Neural cell (in vitro differentiated cells): Measurements from ENCODE around the gene MAML2. TPM values are rescaled to one million over a fixed set of nuclear protein-coding genes. Genes with fewer than 3 reads are reported as not detected.

ENCODE experiments used
- H2AFZ ChIP-seq: fragments of 200-600, 300-800 bp; sonication (generic), shearing (Covaris generic); 2 replicates; pipeline ENCODE4 v1.6.0; 2014; ENCODE audit warnings: low read depth, mild to moderate bottlenecking, antibody characterized with exemption, low read length, moderate library complexity
- H3F3A ChIP-seq: fragments of 200-600 bp; shearing (Covaris generic); 2 replicates; pipeline ENCODE4 v1.6.1; 2016; ENCODE audit warnings: mild to moderate bottlenecking, moderate library complexity, mixed read lengths, antibody characterized with exemption, low read length; ENCODE audit not compliant: insufficient read depth, poor library complexity, severe bottlenecking
- H3K27ac ChIP-seq: fragments of 200-600, 300-800 bp; sonication (generic), shearing (Covaris generic); 2 replicates; pipeline ENCODE4 v1.5.1; 2014; ENCODE audit warnings: mild to moderate bottlenecking, low read length, moderate library complexity
- H3K27me3 ChIP-seq: fragments of 300-800, 200-600 bp; sonication (generic), shearing (Covaris generic); 2 replicates; pipeline ENCODE4 v1.6.0; 2014; ENCODE audit warnings: mild to moderate bottlenecking, low read depth, low read length, moderate library complexity; ENCODE audit not compliant: insufficient read depth
- H3K36me3 ChIP-seq: fragments of 300-800, 200-600 bp; sonication (generic), shearing (Covaris generic); 2 replicates; pipeline ENCODE4 v1.5.1; 2014; ENCODE audit warnings: mild to moderate bottlenecking, antibody characterized with exemption, low read length, moderate library complexity; ENCODE audit not compliant: insufficient read depth
- H3K4me2 ChIP-seq: fragments of 300-800, 200-600 bp; sonication (generic), shearing (Covaris generic); 2 replicates; pipeline ENCODE4 v1.6.0; 2014; ENCODE audit warnings: mild to moderate bottlenecking, low read length
- H3K4me3 ChIP-seq: fragments of 300-800, 200-600 bp; sonication (generic), shearing (Covaris generic); 2 replicates; pipeline ENCODE4 v1.5.1; 2014; ENCODE audit warnings: mild to moderate bottlenecking, low read length, moderate library complexity
- H3K79me2 ChIP-seq: fragments of 200-600 bp; shearing (Covaris generic); replicated peaks from 2 replicates; pipeline ENCODE4 v1.6.0; 2014; ENCODE audit warnings: mild to moderate bottlenecking, low read length, moderate library complexity; ENCODE audit not compliant: insufficient read depth
- H3K9ac ChIP-seq: fragments of 300-800, 200-600 bp; sonication (generic), shearing (Covaris generic); 2 replicates; pipeline ENCODE4 v1.6.1; 2016; ENCODE audit warnings: mild to moderate bottlenecking, low read length, mixed read lengths
- H3K9me2 ChIP-seq: fragments of 200-600 bp; shearing (Covaris generic); 2 replicates; pipeline ENCODE4 v1.6.1; 2016; ENCODE audit warnings: mild to moderate bottlenecking, low read length, mixed read lengths; ENCODE audit not compliant: insufficient read depth
- H3K9me3 ChIP-seq: fragments of 200-600, 300-800 bp; sonication (generic), shearing (Covaris generic); 2 replicates; pipeline ENCODE4 v1.6.1; 2016; ENCODE audit warnings: mild to moderate bottlenecking, mixed run types, low read length, moderate library complexity, mixed read lengths
- H4K20me1 ChIP-seq: fragments of 200-600 bp; shearing (Covaris generic); 2 replicates; pipeline ENCODE4 v1.6.1; 2016; ENCODE audit warnings: mild to moderate bottlenecking, mixed run types; ENCODE audit not compliant: insufficient read depth
- EZH2 ChIP-seq: fragments of 200-600, 300-800 bp; shearing (Covaris generic), sonication (generic); IDR thresholded peaks from 2 replicates; pipeline ENCODE4 v1.6.1; 2014; ENCODE audit warnings: antibody characterized with exemption, low read length, borderline replicate concordance, mild to moderate bottlenecking; ENCODE audit not compliant: insufficient read depth, poor library complexity, severe bottlenecking
- MXI1 ChIP-seq: fragments of 450-650 bp; conservative IDR thresholded peaks from 2 replicates; pipeline ENCODE4 v1.6.1; 2014; ENCODE audit warnings: antibody characterized with exemption, mild to moderate bottlenecking; ENCODE audit not compliant: poor library complexity, severe bottlenecking
- POLR2AphosphoS5 ChIP-seq: IDR thresholded peaks from 2 replicates; pipeline ENCODE4 v1.6.1; 2012
- RAD21 ChIP-seq: fragments of 450-650 bp; conservative IDR thresholded peaks from 2 replicates; pipeline ENCODE4 v1.6.1; 2014; ENCODE audit warnings: antibody characterized with exemption, mild to moderate bottlenecking, moderate library complexity
- TAF1 ChIP-seq: IDR thresholded peaks from 2 replicates; pipeline ENCODE4 v1.6.1; 2012; ENCODE audit warnings: low read depth
- polyA plus RNA-seq: library from polyadenylated mRNA; depleted of rRNA; stranded (reverse); fragments of >200 nt; gene quantifications from 2 replicates; pipeline ENCODE4 v1.2.3, GENCODE V29; 2014
- TF ChIP-seq, protein P1 (sequence below): IDR thresholded peaks from 2 replicates; pipeline ENCODE4 v1.6.1; 2012; ENCODE audit warnings: borderline replicate concordance
- TF ChIP-seq, protein P2 (sequence below): fragments of 450-650 bp; IDR thresholded peaks from 2 replicates; pipeline ENCODE4 v1.5.1; 2014; ENCODE audit warnings: antibody characterized with exemption, mild to moderate bottlenecking, moderate library complexity; ENCODE audit not compliant: poor library complexity, severe bottlenecking

Gene MAML2
- polyA plus RNA-seq, 1 donor from 2014 or later = 3.6 TPM

DNA sequence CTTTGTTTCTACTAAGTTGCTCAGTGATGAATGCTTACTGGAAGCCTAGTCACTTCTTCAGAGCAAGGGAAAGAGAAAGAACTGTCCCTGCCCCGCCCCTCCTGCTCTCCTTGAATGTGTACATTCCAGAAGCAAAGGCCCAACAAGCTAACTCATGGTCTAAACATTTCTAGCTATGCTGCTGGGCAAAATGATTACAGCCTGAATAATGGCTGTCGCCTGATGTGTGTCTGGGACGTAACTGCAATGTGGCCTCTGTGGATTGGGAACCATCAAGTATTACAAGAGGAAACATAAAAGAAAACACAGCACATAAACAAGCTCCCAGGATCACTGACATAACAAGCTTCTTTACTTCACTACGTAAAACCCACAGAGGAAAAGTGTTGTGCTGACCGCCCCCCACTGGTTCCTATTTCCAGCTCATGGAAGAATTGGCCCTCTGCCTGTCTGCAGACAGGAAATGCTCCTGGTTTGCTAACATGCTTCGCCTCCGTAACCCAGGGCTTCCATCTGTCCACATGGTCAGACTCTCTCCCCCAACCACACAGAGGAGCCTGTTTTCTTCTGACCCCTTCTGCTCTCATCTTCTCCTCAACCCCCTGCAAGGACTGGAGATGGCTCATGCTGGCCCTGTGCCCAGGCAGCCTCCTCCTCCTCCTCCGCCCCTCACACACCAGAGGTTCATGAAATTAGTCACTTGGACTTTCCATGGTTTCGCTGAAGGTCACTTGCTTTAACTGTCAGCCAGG is 187.2 kb downstream of the MAML2 start:
- TF ChIP-seq RAD21 = no peak
- no peak for TF ChIP-seq TAF1
- TF ChIP-seq POLR2AphosphoS5 = no peak
- TF ChIP-seq, protein P1, sequence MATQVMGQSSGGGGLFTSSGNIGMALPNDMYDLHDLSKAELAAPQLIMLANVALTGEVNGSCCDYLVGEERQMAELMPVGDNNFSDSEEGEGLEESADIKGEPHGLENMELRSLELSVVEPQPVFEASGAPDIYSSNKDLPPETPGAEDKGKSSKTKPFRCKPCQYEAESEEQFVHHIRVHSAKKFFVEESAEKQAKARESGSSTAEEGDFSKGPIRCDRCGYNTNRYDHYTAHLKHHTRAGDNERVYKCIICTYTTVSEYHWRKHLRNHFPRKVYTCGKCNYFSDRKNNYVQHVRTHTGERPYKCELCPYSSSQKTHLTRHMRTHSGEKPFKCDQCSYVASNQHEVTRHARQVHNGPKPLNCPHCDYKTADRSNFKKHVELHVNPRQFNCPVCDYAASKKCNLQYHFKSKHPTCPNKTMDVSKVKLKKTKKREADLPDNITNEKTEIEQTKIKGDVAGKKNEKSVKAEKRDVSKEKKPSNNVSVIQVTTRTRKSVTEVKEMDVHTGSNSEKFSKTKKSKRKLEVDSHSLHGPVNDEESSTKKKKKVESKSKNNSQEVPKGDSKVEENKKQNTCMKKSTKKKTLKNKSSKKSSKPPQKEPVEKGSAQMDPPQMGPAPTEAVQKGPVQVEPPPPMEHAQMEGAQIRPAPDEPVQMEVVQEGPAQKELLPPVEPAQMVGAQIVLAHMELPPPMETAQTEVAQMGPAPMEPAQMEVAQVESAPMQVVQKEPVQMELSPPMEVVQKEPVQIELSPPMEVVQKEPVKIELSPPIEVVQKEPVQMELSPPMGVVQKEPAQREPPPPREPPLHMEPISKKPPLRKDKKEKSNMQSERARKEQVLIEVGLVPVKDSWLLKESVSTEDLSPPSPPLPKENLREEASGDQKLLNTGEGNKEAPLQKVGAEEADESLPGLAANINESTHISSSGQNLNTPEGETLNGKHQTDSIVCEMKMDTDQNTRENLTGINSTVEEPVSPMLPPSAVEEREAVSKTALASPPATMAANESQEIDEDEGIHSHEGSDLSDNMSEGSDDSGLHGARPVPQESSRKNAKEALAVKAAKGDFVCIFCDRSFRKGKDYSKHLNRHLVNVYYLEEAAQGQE = no peak
- no peak for TF ChIP-seq EZH2
- TF ChIP-seq, protein P2, sequence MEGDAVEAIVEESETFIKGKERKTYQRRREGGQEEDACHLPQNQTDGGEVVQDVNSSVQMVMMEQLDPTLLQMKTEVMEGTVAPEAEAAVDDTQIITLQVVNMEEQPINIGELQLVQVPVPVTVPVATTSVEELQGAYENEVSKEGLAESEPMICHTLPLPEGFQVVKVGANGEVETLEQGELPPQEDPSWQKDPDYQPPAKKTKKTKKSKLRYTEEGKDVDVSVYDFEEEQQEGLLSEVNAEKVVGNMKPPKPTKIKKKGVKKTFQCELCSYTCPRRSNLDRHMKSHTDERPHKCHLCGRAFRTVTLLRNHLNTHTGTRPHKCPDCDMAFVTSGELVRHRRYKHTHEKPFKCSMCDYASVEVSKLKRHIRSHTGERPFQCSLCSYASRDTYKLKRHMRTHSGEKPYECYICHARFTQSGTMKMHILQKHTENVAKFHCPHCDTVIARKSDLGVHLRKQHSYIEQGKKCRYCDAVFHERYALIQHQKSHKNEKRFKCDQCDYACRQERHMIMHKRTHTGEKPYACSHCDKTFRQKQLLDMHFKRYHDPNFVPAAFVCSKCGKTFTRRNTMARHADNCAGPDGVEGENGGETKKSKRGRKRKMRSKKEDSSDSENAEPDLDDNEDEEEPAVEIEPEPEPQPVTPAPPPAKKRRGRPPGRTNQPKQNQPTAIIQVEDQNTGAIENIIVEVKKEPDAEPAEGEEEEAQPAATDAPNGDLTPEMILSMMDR = no peak
- no peak overlapping the region for H3K4me2 ChIP-seq
- no peak overlapping the region for H3K27ac ChIP-seq
- no peaks in the 10 kb centered on the region for H3K79me2 ChIP-seq
- H3K9me3 ChIP-seq = no peaks in the 10 kb centered on the region
- H3K9ac ChIP-seq = no peak overlapping the region
- H2AFZ ChIP-seq = no peak overlapping the region
- H3K27me3 ChIP-seq = no peaks in the 10 kb centered on the region
- no peaks in the 10 kb centered on the region for H3K36me3 ChIP-seq
- no peak overlapping the region for H3K4me3 ChIP-seq
- no peaks in the 10 kb centered on the region for H4K20me1 ChIP-seq
- no peaks in the 10 kb centered on the region for H3K9me2 ChIP-seq
- H3F3A ChIP-seq = no peaks in the 10 kb centered on the region

DNA sequence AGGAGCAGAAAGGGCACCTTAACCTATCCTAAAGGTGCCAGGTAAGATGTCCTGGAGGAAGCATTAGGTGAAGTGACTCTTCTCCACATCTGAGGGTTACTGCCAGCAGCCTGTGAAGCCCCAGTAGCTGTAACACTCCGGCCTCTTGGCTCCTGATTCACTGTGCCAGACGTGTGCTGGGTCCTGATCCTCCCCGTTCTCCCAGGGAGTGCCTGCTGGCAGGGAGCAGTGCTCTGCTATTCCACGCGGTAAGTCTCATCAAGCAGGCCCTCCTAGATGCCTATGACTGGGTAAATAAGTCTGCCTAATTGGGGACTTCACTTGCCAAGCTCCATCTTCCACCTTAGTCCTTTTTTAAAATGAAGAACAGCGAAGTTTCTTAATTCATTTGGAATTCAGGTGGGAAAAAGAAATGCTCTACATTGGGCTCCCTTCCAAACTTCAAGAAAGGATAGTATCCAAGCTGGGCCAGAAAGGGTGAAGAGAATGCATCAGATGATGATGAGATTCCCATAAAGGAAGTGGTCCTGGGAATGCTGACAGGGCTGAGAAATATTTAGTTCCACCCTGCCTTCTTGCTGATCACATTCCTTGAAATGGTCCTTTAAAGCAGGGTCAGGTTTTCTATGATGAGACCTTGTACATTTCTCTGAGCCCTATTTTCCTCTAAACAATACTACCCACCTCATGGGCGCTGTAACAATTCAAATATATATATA is 188.0 kb downstream of the MAML2 start:
- no peaks in the 10 kb centered on the region for H3F3A ChIP-seq
- no peaks in the 10 kb centered on the region for H3K9me2 ChIP-seq
- H3K79me2 ChIP-seq = no peaks in the 10 kb centered on the region
- no peak overlapping the region for H3K27ac ChIP-seq
- H3K9me3 ChIP-seq = no peaks in the 10 kb centered on the region
- no peaks in the 10 kb centered on the region for H3K36me3 ChIP-seq
- no peak overlapping the region for H2AFZ ChIP-seq
- no peak overlapping the region for H3K4me3 ChIP-seq
- no peaks in the 10 kb centered on the region for H3K27me3 ChIP-seq
- no peak overlapping the region for H3K4me2 ChIP-seq
- H4K20me1 ChIP-seq = no peaks in the 10 kb centered on the region
- TF ChIP-seq TAF1 (no peak), MXI1 (no peak), EZH2 (no peak)
- TF ChIP-seq, protein P2 = no peak
- H3K9ac ChIP-seq = no peak overlapping the region
